GM18526 (cell line): ENCODE results near the gene RPN2.

Experiments
- POLR2A ChIP-seq: IDR thresholded peaks from 3 replicates; pipeline ENCODE4 v1.6.1; 2011; ENCODE audit not compliant: insufficient read length; ENCODE audit errors: extremely low read depth

Gene RPN2

DNA sequence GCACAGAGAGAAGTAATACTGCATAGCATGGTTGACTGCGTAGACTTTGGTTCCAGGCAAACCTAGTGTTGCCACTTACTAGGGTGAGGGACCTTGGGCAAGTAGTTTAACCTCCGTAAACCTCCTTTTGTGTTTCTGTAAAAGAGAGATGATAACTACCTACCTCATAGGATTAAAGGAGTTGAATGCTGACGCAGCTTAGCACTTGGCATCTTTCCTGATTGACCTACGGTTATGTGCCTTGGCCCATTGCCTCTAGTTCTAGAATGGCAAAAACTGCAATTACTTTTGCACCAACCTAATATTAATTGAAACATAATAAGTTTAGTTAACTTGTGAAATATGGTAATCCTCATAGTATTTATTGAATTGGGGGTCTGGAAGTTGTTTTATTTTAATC, 63.4 kb downstream of the RPN2 start:
- no peak for TF ChIP-seq POLR2A

DNA sequence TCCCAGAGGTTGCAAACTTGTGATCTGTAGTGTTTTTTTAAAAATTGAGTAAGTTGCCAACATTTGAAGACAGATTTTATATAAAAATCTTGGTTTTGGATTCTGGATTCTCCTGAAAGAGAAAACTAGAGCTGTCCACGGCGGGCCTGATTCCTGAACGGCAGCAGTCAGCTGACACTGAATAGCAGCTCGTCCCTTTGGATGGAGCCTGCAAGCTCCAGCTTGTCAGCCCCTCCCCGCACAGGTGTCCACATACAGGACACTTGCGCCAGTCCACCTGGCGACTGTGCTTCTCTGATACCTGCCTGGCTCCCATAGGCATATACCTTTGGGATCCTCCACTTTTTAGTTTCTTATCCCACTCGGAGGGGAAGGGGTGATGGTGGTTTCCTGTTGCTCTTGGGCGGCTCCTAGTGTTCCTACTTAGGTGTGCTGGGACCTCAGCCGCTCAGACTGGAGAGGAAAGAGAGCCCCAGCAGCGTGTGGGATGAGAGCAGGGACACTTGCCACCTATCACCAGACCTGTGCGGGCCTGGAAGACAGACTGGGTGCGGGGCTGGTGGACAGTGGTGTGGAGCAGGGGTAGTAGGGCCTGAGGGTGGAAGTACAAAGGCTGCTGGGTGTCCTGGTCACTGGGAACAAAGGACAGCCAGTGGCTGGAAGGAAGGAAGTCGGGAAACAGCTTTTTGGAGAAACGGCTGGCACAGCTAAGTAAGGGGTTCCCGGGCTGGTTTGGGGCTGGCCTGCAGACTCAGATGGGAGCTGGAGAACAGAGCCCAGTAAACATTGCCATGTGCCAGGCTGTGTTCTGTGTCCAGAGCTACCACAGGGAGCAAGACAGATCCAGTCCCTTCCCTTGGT, 64.2 kb downstream of the RPN2 start:
- no peak for TF ChIP-seq POLR2A

DNA sequence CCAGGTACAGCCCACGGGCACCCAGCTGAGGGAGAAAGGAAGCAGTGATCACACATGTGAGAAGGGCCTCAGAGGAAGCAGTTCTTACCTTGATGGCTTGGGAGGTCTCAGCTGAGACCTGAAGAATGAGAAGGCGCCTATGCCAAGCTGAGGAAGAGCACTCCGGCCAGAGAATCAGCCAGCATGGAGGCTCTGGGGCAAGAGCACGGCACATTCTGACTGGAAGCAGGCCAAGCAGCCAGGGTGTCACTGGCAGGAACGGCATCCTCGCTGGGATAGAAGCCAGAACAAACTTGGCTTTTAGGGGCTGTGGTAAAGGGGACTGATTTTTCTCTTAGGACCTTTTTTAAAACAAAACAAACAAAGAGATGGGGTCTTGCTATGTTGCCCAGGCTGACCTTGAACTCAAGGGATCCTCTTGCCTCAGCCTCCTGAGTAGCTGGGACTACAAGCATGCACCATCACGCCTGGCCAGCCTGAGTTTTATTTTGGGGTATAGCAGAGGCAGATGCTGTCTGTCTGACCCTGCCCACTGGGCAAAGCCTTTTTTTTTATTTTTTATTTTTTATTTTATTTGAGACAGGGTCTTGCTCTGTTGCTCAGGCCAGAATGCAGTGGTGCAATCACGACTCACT, 64.9 kb downstream of the RPN2 start:
- TF ChIP-seq POLR2A, result no peak

DNA sequence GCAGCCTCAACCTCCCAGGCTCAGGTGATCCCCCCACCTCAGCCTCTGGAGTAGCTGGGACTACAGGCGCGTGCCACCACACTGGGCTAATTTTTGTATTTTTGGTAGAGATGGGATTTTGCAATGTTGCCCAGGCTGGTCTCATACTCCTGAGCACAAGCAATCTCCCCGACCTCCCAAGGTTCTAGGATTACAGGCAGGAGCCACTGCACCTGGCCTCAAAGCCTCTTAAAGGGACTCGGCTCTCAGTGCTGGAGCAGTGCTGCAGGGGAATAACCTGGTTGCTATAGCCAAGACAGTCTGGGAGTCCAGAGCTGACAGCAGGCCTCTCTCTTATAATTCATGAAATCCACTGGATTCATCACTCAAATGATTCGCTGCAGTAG, 65.4 kb downstream of the RPN2 start:
- no peak for TF ChIP-seq POLR2A

DNA sequence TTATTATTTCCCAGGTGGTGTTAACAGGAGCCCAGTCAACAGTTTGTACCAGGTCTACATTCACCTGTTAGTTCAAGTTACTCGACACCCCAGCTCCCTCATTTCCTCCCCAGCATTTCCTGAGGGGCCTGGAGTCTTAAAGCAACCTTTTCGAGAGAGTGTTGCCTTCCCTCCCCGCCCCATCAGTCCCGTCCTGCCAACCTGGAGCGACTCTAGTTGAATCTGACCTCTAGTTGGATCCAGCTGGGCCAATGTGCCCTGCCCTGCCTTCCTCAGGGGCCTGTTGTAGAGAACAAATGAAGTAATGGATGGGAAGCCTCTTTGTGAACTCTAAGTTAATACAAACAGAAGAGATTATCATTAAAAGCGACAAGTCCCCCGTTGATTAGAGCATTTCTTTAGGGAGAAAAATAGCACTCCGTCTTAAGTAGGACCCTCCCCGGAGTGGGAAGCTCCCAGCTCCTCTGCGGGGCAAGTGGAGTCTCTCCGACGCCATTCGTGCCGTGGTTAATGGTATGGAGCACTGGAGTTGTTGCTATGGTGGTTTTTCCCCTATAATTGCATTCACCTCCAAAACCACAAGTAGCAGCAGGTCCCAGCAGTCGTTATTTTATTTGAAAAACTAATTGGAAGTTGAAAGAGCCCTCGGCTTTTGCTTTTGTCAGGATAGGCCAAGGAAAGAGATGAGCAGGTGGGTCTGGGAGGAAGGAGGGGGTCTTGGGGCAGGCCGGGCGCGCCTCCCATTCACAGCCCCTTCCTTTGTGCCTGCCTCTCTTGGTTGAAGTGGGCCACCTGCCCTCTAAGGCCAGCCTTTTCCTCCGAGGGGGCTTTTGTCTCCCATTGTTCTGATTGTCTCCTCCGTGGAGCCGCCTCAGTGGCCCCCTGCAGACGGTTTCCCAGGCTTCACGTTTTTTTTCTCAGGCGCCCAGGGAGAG, 66.4 kb downstream of the RPN2 start:
- TF ChIP-seq POLR2A, result no peak

DNA sequence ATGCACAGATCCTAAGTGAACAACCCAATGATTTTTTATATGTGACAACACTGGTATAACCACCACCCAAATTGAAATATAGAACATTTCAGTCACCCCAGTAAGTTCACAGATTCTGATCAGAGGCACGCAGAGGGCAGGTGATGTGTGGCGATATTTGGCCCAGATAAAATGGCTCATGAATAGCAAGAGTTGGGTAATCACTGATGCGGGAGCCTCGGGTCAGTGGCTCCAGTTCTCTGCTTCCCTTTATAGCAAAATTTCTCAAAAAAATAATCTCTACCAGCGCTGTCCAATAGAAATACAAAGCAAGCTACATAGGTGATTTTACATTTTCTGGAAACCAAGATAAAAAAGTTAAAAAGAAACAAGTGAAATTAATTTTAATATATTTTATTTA, 67.6 kb downstream of the RPN2 start:
- no peak for TF ChIP-seq POLR2A

DNA sequence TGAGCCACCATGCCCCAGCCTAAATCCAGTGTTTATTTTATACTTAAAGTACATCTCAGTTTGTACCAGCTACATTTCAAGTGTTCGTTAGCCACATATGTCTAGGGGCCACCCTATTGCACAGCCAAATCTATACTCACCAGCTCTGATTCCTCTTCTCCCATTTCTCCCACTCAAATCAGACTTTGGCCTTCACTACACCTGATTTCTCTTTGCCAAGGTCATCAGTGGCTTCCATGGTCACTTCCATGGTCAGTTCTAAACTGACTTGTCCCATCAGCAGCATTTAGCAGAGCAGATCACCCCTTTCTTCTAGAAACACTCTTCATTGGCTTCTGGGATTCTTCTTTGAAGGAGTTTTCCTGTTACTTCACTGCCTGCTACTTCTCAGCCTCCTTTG, 68.4 kb downstream of the RPN2 start:
- no peak for TF ChIP-seq POLR2A

DNA sequence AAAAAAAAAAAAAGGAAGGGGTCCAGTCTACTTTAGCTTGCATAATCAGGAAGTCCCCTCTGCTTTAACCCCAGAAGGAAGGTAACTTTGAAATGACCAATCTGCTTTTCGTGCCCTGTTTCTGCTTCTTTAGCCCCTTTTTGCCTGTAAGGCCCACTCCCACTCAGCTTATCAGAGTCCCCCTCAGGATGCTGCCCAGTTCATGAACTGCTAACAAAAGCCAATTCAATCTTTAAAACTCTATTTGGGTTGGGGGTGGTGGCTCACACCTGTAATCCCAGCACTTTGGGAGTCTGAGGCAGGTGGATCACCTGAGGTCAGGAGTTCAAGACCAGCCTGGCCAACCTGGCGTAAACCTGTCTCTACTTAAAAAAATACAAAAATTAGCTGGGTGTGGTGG, 70.2 kb downstream of the RPN2 start:
- TF ChIP-seq POLR2A, result no peak

DNA sequence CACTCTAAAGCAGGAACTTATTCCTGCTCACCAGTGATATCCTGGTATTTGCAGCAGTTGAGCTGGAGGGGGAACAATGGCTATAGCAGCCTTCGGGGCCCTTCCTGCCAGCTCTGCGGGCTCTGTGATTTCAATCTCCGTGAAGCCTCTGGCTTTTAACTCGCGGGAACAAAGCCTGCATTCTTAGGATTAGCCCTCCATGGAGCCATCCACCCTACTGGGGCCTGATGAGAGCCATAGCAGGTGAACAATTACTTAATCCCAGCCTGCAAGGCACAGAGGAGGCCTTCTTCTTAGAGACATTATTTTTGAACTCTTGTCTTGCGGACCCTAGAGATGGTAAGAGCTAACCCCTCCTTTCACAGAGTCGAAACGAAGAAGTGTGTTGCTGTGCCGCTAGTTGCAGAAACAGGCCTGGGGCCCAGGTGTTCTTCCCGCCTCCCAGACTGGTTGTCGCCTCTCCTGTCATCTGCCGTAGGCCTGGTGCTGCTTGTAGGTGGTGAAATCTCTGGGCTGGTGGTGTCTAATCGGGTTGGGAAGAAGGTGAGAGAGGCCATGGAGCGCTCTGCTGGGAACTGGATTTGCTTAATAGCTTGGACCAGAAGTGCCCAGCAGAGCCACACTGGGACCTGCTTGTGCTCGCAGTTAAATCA, 72.8 kb downstream of the RPN2 start:
- TF ChIP-seq POLR2A, result no peak

DNA sequence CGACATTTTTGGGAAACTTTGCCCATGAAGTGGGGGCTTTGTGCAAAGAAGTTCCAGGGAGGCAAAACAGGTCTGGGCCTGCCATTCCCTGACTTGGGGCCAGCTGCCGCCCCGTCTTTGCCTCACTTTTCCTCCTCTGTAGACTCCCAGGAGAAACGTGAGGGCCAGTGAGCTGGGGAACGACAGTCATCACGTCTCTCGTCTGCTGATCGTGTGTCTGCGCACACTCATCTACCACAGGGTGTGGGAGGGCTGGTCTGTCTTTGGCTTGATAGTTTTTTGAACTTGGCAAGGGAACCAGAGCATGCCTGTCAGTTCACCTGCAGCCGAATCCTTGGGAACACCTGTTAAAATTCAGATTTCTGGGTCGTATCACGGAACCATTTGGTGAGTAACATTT, 74.0 kb downstream of the RPN2 start:
- TF ChIP-seq POLR2A, result no peak

DNA sequence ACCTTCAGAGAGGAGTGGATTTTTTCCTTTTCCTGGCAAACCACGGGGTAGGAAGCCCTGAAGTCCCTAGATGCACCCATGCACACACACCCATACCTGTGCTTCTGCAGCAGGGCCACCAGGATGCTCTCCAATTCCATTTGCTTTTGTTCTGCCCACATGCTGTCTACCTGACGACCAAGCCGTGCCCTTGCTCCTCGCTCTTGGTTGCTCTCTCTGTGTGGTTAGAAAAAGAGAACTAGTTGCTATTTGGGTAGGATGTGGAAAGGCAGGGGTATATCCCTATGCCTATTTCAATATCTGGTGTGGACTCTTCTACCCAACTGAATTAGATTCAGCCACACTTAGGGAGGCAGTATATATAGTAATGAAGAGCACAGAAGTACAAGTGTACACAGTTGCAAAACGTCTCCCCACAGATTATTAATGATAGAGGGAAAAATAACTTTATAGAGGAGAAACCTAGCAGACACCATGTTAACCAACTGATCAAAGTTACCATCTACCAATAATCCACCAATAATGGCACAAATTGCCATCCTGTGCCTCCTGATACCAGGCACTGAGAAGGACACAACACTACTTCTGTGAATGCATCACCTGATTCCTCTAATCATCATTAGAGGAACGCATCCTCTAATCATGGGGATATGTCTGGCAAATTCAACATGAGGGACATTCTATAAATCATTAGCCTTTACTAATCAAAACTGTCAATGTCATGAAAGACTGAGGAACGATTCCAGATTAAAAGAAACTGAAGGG, 75.2 kb downstream of the RPN2 start:
- TF ChIP-seq POLR2A, result no peak

DNA sequence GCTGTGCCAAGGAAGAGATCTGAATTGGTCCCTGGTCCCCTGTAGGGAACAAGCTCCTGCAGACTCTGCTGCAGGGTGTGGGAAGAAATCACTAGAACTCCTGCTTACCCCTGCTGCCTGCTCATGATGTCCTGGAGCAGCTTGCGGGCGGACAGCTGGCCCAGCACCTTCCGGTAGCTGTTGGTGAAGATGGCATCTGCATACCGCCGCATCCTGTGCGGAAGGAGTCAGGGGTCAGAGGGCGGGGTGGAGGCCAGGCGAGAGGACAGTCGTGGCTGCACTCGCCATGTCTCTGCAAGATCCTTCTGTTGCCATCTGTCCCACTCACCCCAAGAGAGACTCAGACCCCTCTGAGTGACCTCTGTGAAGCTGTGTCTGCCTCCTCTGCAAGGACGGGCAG, 77.2 kb downstream of the RPN2 start:
- TF ChIP-seq POLR2A, result no peak

DNA sequence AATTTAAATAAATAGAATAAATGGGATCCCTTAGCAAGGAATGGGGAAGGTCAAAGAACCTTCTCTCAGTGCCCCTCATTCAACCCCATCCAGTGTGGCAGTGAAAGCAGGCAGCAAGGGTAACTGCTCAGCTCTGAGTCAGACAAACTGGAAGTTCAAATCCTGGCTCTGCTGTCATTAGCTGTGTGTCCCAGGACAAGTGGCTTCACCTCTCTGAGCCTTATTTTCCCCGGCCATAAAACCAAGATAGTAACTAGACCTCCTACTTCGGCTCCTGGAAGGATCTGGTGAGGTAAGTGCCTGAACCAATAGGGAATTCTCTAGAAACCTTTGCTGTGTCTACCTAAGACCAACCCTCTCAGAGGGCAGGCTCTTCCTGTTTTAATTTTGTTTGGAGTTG, 78.4 kb downstream of the RPN2 start:
- TF ChIP-seq POLR2A, result no peak

DNA sequence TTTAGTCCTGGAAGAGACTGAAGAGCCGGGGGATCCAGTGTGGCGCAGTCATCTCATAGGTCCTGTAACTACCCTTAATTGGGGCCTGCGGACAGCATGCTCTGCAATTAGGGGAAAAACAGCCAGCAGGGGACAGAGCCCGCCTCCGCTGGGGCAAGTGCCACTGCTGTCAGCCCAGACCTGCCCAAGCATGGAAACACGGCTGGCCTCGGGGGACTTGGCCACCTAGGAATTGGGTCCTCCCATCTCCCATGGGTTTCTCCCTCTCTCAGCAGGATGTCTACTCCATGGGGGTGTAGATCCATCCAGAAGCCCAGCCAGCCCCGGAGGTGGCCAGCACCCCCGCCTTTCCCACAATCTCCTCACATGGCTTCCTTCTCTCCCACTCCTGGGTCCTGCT, 78.9 kb downstream of the RPN2 start:
- no peak for TF ChIP-seq POLR2A
